PC-3 (cell line): Measurements from ENCODE around the gene FAM131A.

Experiments used
- CTCF ChIP-seq: fragments of 300-600 bp; sonication (generic); conservative IDR thresholded peaks from 2 replicates; pipeline ENCODE4 v1.5.1; 2017; ENCODE audit warnings: antibody characterized with exemption, low read depth, mild to moderate bottlenecking, low read length
- EZH2 ChIP-seq: fragments of 300-600 bp; sonication (generic); IDR thresholded peaks from one replicate; pipeline ENCODE4 v1.6.1; 2017; ENCODE audit warnings: antibody characterized with exemption, mild to moderate bottlenecking, low read length; ENCODE audit not compliant: unreplicated experiment

- TF ChIP-seq EZH2 (no peak), CTCF (no peak)
These were observed 4.9 kb upstream of the FAM131A start for GRCh38 chr3:184332370-184333090.
